Glomerular visceral epithelial cell (primary cell): Measurements from ENCODE around the gene FMNL2.

Experiments
- DNase-seq: peaks from one replicate; pipeline ENCODE4 v3.0.0-alpha.2; 2016; ENCODE audit errors: extremely low spot score

FMNL2 gene

GRCh38 chr2:152447897-152448296 lies 112.9 kb downstream of the FMNL2 start:
- DNase-seq, result no peak

GRCh38 chr2:152448606-152449005 lies 113.6 kb downstream of the FMNL2 start:
- DNase-seq, result no peak

GRCh38 chr2:152449578-152449977 lies 114.6 kb downstream of the FMNL2 start:
- no peak for DNase-seq

- DNase-seq, result no peak
Measured at GRCh38 chr2:152450176-152450575, 115.2 kb downstream of the FMNL2 start.

- no peak for DNase-seq
Measured at GRCh38 chr2:152452256-152452973, 117.4 kb downstream of the FMNL2 start.

- DNase-seq, result no peak
Measured at GRCh38 chr2:152453129-152453911, 118.3 kb downstream of the FMNL2 start.

GRCh38 chr2:152454371-152454770 lies 119.4 kb downstream of the FMNL2 start:
- DNase-seq, result no peak

- no peak for DNase-seq
Measured at GRCh38 chr2:152454960-152455359, 120.0 kb downstream of the FMNL2 start.

GRCh38 chr2:152455738-152456137 lies 120.8 kb downstream of the FMNL2 start:
- DNase-seq, result no peak

GRCh38 chr2:152456262-152456661 lies 121.3 kb downstream of the FMNL2 start:
- peak; percentile 81 for DNase-seq

GRCh38 chr2:152458441-152458940 lies 123.5 kb downstream of the FMNL2 start:
- no peak for DNase-seq

- DNase-seq, result no peak
Measured at GRCh38 chr2:152459091-152459490, 124.1 kb downstream of the FMNL2 start.

- no peak for DNase-seq
Measured at GRCh38 chr2:152460567-152460966, 125.6 kb downstream of the FMNL2 start.

- DNase-seq, result no peak
Measured at GRCh38 chr2:152462120-152462519, 127.1 kb downstream of the FMNL2 start.

GRCh38 chr2:152462779-152463178 lies 127.8 kb downstream of the FMNL2 start:
- DNase-seq, result no peak

- peak; percentile 47 for DNase-seq
Measured at GRCh38 chr2:152464851-152465470, 130.0 kb downstream of the FMNL2 start.

GRCh38 chr2:152465541-152465940 lies 130.6 kb downstream of the FMNL2 start:
- no peak for DNase-seq

- DNase-seq, result peak; percentile 83
Measured at GRCh38 chr2:152466041-152466440, 131.1 kb downstream of the FMNL2 start.

GRCh38 chr2:152466980-152467676 lies 132.2 kb downstream of the FMNL2 start:
- DNase-seq, result no peak

- no peak for DNase-seq
Measured at GRCh38 chr2:152467677-152468410, 132.9 kb downstream of the FMNL2 start.
